GM21526 (cell line): ENCODE results near the gene HS6ST1.
A peak's percentile ranks its signal among the peaks of the same experiment; 100 is the strongest.
"Not testable (repeated sequence)": the region's sequence is repeated elsewhere in the genome, so short reads cannot be mapped to it uniquely, and the experiment has no call there.

Source experiments
- ATAC-seq: cut with Tn5 transposase; IDR thresholded peaks from one replicate; pipeline ENCODE4 v1.9.1; 2021; ENCODE audit warnings: moderate library complexity; ENCODE audit not compliant: unreplicated experiment, low FRiP score

The HS6ST1 gene

GRCh38 chr2:128322715-128323554 lies 4.3 kb upstream of the HS6ST1 start:
- ATAC-seq: no peak

- peak; percentile 49 for ATAC-seq
Measured at GRCh38 chr2:128321784-128322714, 3.4 kb upstream of the HS6ST1 start.

- no peak for ATAC-seq
Measured at GRCh38 chr2:128320906-128321771, 2.5 kb upstream of the HS6ST1 start.

- ATAC-seq: no peak
Measured at GRCh38 chr2:128320192-128320905, 1.7 kb upstream of the HS6ST1 start.

- ATAC-seq: no peak
Measured at GRCh38 chr2:128319631-128320191, 1.0 kb upstream of the HS6ST1 start.

GRCh38 chr2:128318245-128318644 lies 423 bp downstream of the HS6ST1 start:
- peak; percentile 2 for ATAC-seq

- not testable (repeated sequence) for ATAC-seq
Measured at GRCh38 chr2:128317899-128318225, 806 bp downstream of the HS6ST1 start.

GRCh38 chr2:128317181-128317898 lies 1.3 kb downstream of the HS6ST1 start:
- peak; percentile 44 for ATAC-seq

- ATAC-seq: no peak
Measured at GRCh38 chr2:128316777-128317180, 1.9 kb downstream of the HS6ST1 start.

GRCh38 chr2:128315829-128316776 lies 2.6 kb downstream of the HS6ST1 start:
- ATAC-seq: no peak

GRCh38 chr2:128315122-128315828 lies 3.4 kb downstream of the HS6ST1 start:
- no peak for ATAC-seq

GRCh38 chr2:128314348-128315121 lies 4.1 kb downstream of the HS6ST1 start:
- ATAC-seq: no peak

- ATAC-seq: no peak
Measured at GRCh38 chr2:128313931-128314347, 4.7 kb downstream of the HS6ST1 start.

GRCh38 chr2:128313091-128313836 lies 5.4 kb downstream of the HS6ST1 start:
- ATAC-seq: no peak

- no peak for ATAC-seq
Measured at GRCh38 chr2:128312411-128312810, 6.3 kb downstream of the HS6ST1 start.
